Measurements from ENCODE around the gene ARID1B.

- TF ChIP-seq, protein P1, sequence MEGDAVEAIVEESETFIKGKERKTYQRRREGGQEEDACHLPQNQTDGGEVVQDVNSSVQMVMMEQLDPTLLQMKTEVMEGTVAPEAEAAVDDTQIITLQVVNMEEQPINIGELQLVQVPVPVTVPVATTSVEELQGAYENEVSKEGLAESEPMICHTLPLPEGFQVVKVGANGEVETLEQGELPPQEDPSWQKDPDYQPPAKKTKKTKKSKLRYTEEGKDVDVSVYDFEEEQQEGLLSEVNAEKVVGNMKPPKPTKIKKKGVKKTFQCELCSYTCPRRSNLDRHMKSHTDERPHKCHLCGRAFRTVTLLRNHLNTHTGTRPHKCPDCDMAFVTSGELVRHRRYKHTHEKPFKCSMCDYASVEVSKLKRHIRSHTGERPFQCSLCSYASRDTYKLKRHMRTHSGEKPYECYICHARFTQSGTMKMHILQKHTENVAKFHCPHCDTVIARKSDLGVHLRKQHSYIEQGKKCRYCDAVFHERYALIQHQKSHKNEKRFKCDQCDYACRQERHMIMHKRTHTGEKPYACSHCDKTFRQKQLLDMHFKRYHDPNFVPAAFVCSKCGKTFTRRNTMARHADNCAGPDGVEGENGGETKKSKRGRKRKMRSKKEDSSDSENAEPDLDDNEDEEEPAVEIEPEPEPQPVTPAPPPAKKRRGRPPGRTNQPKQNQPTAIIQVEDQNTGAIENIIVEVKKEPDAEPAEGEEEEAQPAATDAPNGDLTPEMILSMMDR (IDR thresholded peaks at IDR 0.05; ENCODE audit: insufficient read depth, low read length, poor library complexity, severe bottlenecking) = no peak
- no peak for TF ChIP-seq EZH2phosphoT487 (conservative IDR thresholded peaks at IDR 0.05; ENCODE audit: low read length)
Measured at GRCh38 chr6:157239148-157239547, 462.0 kb downstream of the ARID1B start.
